HG03378 (cell line): ENCODE data around the gene DLX4.

Experiments
- ATAC-seq: cut with Tn5 transposase; IDR thresholded peaks from one replicate; pipeline ENCODE4 v1.9.1; 2021; ENCODE audit warnings: mild to moderate bottlenecking, moderate library complexity; ENCODE audit not compliant: unreplicated experiment

Gene DLX4

GRCh38 chr17:49946964-49947584 lies 21.9 kb upstream of the DLX4 start:
- ATAC-seq: no peak

GRCh38 chr17:49949634-49950033 lies 19.4 kb upstream of the DLX4 start:
- ATAC-seq: no peak

- ATAC-seq: no peak
These were observed 17.5 kb upstream of the DLX4 start for GRCh38 chr17:49951362-49952082.

GRCh38 chr17:49952209-49952911 lies 16.6 kb upstream of the DLX4 start:
- ATAC-seq: no peak

GRCh38 chr17:49952912-49953497 lies 16.0 kb upstream of the DLX4 start:
- no peak for ATAC-seq

GRCh38 chr17:49955157-49955556 lies 13.8 kb upstream of the DLX4 start:
- ATAC-seq: no peak

GRCh38 chr17:49956780-49957179 lies 12.2 kb upstream of the DLX4 start:
- ATAC-seq: no peak

GRCh38 chr17:49957350-49957749 lies 11.6 kb upstream of the DLX4 start:
- no peak for ATAC-seq

GRCh38 chr17:49958723-49959122 lies 10.3 kb upstream of the DLX4 start:
- ATAC-seq: no peak

GRCh38 chr17:49959183-49959935 lies 9.6 kb upstream of the DLX4 start:
- no peak for ATAC-seq

- no peak for ATAC-seq
These were observed 6.2 kb upstream of the DLX4 start for GRCh38 chr17:49962599-49963308.

- ATAC-seq: no peak
These were observed 5.7 kb upstream of the DLX4 start for GRCh38 chr17:49963309-49963625.

GRCh38 chr17:49963626-49964302 lies 5.2 kb upstream of the DLX4 start:
- no peak for ATAC-seq

GRCh38 chr17:49964303-49964768 lies 4.7 kb upstream of the DLX4 start:
- no peak for ATAC-seq

GRCh38 chr17:49964769-49965523 lies 4.0 kb upstream of the DLX4 start:
- ATAC-seq: no peak

GRCh38 chr17:49965524-49965909 lies 3.5 kb upstream of the DLX4 start:
- no peak for ATAC-seq

- ATAC-seq: no peak
These were observed 2.2 kb upstream of the DLX4 start for GRCh38 chr17:49966767-49967166.

- ATAC-seq: no peak
These were observed 1.8 kb upstream of the DLX4 start for GRCh38 chr17:49967205-49967604.
